Upper lobe of left lung (tissue), 4 donors: ENCODE measurements around the gene GART.

Experiments used
- CTCF ChIP-seq, 6 experiments: fragments of 450-650 bp in 4 of 6; fragments of 200-600 bp in 2 of 6; sonication (generic) in 2 of 6; IDR thresholded peaks; one replicate each; pipeline ENCODE4 v1.5.1; 2016 to 2019; ENCODE audit warnings: antibody characterized with exemption in 6 of 6
- EP300 ChIP-seq, 4 donors: sonication (generic); formaldehyde crosslinking; IDR thresholded peaks; one replicate each; pipeline ENCODE4 v1.5.1; 2017; ENCODE audit warnings: antibody characterized with exemption in 4 of 4, control low read depth in 2 of 4
- POLR2A ChIP-seq, 4 donors: fragments of 450-650 bp; IDR thresholded peaks; one replicate each; pipeline ENCODE4 v1.5.1; 2016 to 2017; ENCODE audit warnings: antibody characterized with exemption in 4 of 4, mild to moderate bottlenecking in 2 of 4
- POLR2AphosphoS5 ChIP-seq, 2 donors: sonication (generic); formaldehyde crosslinking; IDR thresholded peaks; one replicate each; pipeline ENCODE4 v1.5.1; 2017; ENCODE audit warnings: antibody characterized with exemption in 2 of 2

GRCh38 chr21:33546086-33546485 lies 4.2 kb upstream of the GART start:
- TF ChIP-seq CTCF (IDR thresholded peaks at IDR 0.05) (no peak), POLR2A (IDR thresholded peaks at IDR 0.05) (no peak), EP300 (IDR thresholded peaks at IDR 0.05) (no peak), POLR2AphosphoS5 (IDR thresholded peaks at IDR 0.05) (no peak)
